Loucy (cell line): Measurements from ENCODE around the gene ARHGDIB.

Experiments
- CTCF ChIP-seq: fragments of 200-600 bp; sonication (generic); conservative IDR thresholded peaks from 2 replicates; pipeline ENCODE4 v1.5.1; 2014; ENCODE audit warnings: mild to moderate bottlenecking, antibody characterized with exemption, low read length
- EZH2phosphoT487 ChIP-seq: fragments of 200-600 bp; IDR thresholded peaks from 2 replicates; pipeline ENCODE4 v1.6.1; 2018; ENCODE audit warnings: antibody characterized with exemption, mild to moderate bottlenecking, moderate library complexity, borderline replicate concordance

- TF ChIP-seq EZH2phosphoT487, result no peak
- TF ChIP-seq CTCF, result no peak
Observed at GRCh38 chr12:14962153-14962539, 745 bp upstream of the ARHGDIB start.
